ENCODE measurements around the gene NR1H4. TPM values are rescaled to one million over a fixed set of nuclear protein-coding genes. Genes with fewer than 3 reads are reported as not detected.

Gene NR1H4
- total RNA-seq, 4 donors from 2014 or later, result not detected

GRCh38 chr12:100435957-100436356 is 37.7 kb upstream of the NR1H4 start:
- Histone ChIP-seq H3K27ac (no peak overlapping the region), H3K4me1 (no peaks in the 10 kb centered on the region), H3K4me3 (no peak overlapping the region), H3K36me3 (no peaks in the 10 kb centered on the region), H3K9me3 (no peaks in the 10 kb centered on the region), H3K27me3 (no peaks in the 10 kb centered on the region)
- intact Hi-C loops (cut with DNase I), result no loop called here
- no peak for TF ChIP-seq CTCF (IDR thresholded peaks at IDR 0.05)
- TF ChIP-seq POLR2A (IDR thresholded peaks at IDR 0.05), result no peak
- WGBS, 2 donors, result 48 to 54% methylated on average over 2 of the region's 2 CpGs
- no peak for DNase-seq

DNA sequence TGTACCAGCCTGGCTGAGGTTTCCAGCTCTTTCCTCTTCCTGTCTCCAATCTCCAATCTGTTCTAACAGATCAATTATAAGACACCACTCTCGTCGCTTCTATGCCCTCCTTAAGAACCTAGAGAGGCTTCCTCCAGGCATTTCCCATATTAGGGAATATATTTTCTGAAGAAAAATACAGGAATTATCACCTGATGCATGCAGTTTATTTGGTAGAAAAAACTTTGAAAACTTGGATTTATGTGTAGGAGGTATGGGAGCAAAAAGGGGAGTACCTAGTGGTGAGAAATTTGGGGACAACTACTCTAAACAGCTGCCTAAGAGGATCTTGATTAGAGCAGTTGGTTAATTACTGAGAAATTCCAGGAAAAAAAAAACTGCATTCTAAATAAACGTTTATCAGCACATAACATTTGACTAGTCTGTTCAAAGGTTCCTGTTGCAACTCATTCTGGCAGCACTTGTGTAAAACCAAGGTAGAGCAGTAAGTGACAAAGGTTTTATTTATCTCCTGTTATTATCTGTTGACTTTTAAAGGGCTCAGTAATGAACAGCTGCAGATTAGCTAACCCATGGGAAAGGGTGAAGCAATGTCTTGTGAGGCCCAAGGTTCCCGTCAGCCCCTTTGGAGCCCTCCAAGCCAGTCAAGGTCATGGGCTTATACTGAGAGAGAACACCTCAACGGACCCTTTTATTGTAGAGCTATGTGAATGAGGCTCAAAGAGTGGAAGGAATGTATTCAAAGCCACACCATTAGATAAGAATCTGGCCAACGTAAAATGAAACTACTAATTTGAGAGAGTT is 36.4 kb upstream of the NR1H4 start:
- intact Hi-C loops (cut with DNase I), result no loop called here
- H3K36me3 ChIP-seq, result no peaks in the 10 kb centered on the region
- no peak overlapping the region for H3K27ac ChIP-seq
- no peak for TF ChIP-seq CTCF (IDR thresholded peaks at IDR 0.05)
- TF ChIP-seq POLR2A (IDR thresholded peaks at IDR 0.05), result no peak
- H3K4me1 ChIP-seq, result no peaks in the 10 kb centered on the region
- 47 to 60% methylated on average over 6 of the region's 6 CpGs for WGBS, 2 donors
- DNase-seq, result no peak
- no peak overlapping the region for H3K4me3 ChIP-seq
- H3K27me3 ChIP-seq, result no peaks in the 10 kb centered on the region
- H3K9me3 ChIP-seq, result no peaks in the 10 kb centered on the region

DNA sequence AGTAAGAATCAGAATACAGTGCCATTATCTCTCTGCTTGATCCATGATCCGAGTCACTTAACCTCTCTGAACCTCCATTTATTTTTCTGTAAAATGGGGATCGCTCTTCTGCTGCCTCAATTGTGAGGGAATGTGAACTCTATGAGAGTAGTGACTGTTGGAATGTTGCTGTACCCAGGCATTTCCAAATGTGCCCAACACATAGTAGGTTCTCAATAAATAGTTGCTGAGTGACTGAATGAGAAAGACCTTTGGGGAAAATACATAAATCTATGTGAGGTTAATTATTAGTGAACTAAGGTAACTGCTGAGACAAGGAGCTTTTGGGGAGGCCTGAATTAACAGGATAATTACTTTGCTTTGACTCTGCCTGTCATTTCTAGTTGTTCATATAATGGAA is 33.9 kb upstream of the NR1H4 start:
- H3K4me1 ChIP-seq, result no peaks in the 10 kb centered on the region
- no peak overlapping the region for H3K27ac ChIP-seq
- WGBS, 2 donors, result 71 to 78% methylated on average over 2 of the region's 2 CpGs

GRCh38 chr12:100442403-100442802 is 31.3 kb upstream of the NR1H4 start:
- WGBS, 2 donors, result 68 to 79% methylated on average over 1 of the region's 1 CpG
- Histone ChIP-seq H3K36me3 (no peaks in the 10 kb centered on the region), H3K9me3 (no peaks in the 10 kb centered on the region), H3K27ac (no peak overlapping the region), H3K27me3 (no peaks in the 10 kb centered on the region), H3K4me1 (peaks cover 0 to 3% (median 0%) of the 10 kb centered on the region in 3 donors), H3K4me3 (no peak overlapping the region)
- intact Hi-C loops (cut with DNase I), result no loop called here
- no peak for DNase-seq
- no peak for TF ChIP-seq POLR2A (IDR thresholded peaks at IDR 0.05)
- TF ChIP-seq CTCF (IDR thresholded peaks at IDR 0.05), result no peak

More for the DNA sequence above, 33.9 kb upstream of the NR1H4 start:
- no peak for DNase-seq
- intact Hi-C loops (cut with DNase I), result no loop called here
- H3K9me3 ChIP-seq, result no peaks in the 10 kb centered on the region
- TF ChIP-seq CTCF (IDR thresholded peaks at IDR 0.05), result no peak
- TF ChIP-seq POLR2A (IDR thresholded peaks at IDR 0.05), result no peak
- no peak overlapping the region for H3K4me3 ChIP-seq
- no peaks in the 10 kb centered on the region for H3K27me3 ChIP-seq
- H3K36me3 ChIP-seq, result no peaks in the 10 kb centered on the region

- H3K27ac ChIP-seq, result no peak overlapping the region
- intact Hi-C loops (cut with DNase I), result no loop called here
- no peaks in the 10 kb centered on the region for H3K27me3 ChIP-seq
These were observed 30.2 kb upstream of the NR1H4 start for GRCh38 chr12:100443434-100443833.

More at GRCh38 chr12:100443434-100443833, 30.2 kb upstream of the NR1H4 start:
- peaks cover 0 to 6% (median 0%) of the 10 kb centered on the region in 3 donors for H3K4me1 ChIP-seq
- H3K36me3 ChIP-seq, result no peaks in the 10 kb centered on the region
- no peak overlapping the region for H3K4me3 ChIP-seq
- 69 to 71% methylated on average over 1 of the region's 1 CpG for WGBS, 2 donors
- no peak for TF ChIP-seq CTCF (IDR thresholded peaks at IDR 0.05)
- no peak for TF ChIP-seq POLR2A (IDR thresholded peaks at IDR 0.05)
- no peak for DNase-seq
- no peaks in the 10 kb centered on the region for H3K9me3 ChIP-seq
